Neural progenitor cell (in vitro differentiated cells): ENCODE measurements around the gene BANF1.

Experiments used
- CTCF ChIP-seq: fragments of 200-600 bp; sonication (generic); IDR thresholded peaks from 2 replicates; pipeline ENCODE4 v1.5.1; 2017; ENCODE audit warnings: antibody characterized with exemption, mild to moderate bottlenecking
- EZH2 ChIP-seq: fragments of 200-600 bp; sonication (generic); IDR thresholded peaks from 2 replicates; pipeline ENCODE4 v1.6.1; 2017; ENCODE audit warnings: antibody characterized with exemption, mild to moderate bottlenecking, moderate library complexity
- EZH2phosphoT487 ChIP-seq: fragments of 200-600 bp; sonication (generic); IDR thresholded peaks from 2 replicates; pipeline ENCODE4 v1.6.1; 2017; ENCODE audit warnings: antibody characterized with exemption

- TF ChIP-seq CTCF (no peak), EZH2 (no peak), EZH2phosphoT487 (no peak)
These were observed 12.6 kb downstream of the BANF1 start for GRCh38 chr11:66014804-66015453.
